ENCODE measurements around the gene CATSPERZ. TPM values are rescaled to one million over a fixed set of nuclear protein-coding genes. Genes with fewer than 3 reads are reported as not detected.

Gene CATSPERZ
- total RNA-seq, 1 donor from 2014 or later = not detected

- H3K36me3 ChIP-seq = no peaks in the 10 kb centered on the region
- DNase-seq (ENCODE audit: extremely low spot score in 2 of 2) = no peak
- TF ChIP-seq POLR2A (IDR thresholded peaks at IDR 0.05) = no peak
- peak in 2 of 3 experiments; percentile 27 to 39 for TF ChIP-seq CTCF (IDR thresholded peaks at IDR 0.05)
- TF ChIP-seq POLR2AphosphoS5 (IDR thresholded peaks at IDR 0.05; ENCODE audit: insufficient read depth in 1 of 2, low read depth in 1 of 2) = peak; percentile 36 to 51
- H3K4me3 ChIP-seq = no peak overlapping the region
- peak overlapping the region; percentile 5 for H3K27ac ChIP-seq
- H3K27me3 ChIP-seq = no peaks in the 10 kb centered on the region
- intact Hi-C loops (cut with DNase I) = no loop called here
- H3K9me3 ChIP-seq = no peaks in the 10 kb centered on the region
- peaks cover 34% of the 10 kb centered on the region for H3K4me1 ChIP-seq
Observed at GRCh38 chr11:64331569-64332371, 31.6 kb downstream of the CATSPERZ start.

- TF ChIP-seq POLR2A (IDR thresholded peaks at IDR 0.05) = no peak
- no peak for TF ChIP-seq CTCF (IDR thresholded peaks at IDR 0.05)
- TF ChIP-seq POLR2AphosphoS5 (IDR thresholded peaks at IDR 0.05; ENCODE audit: insufficient read depth in 1 of 2, low read depth in 1 of 2) = no peak
- Histone ChIP-seq H3K27ac (no peak overlapping the region), H3K27me3 (no peaks in the 10 kb centered on the region), H3K36me3 (no peaks in the 10 kb centered on the region), H3K4me3 (no peak overlapping the region), H3K9me3 (no peaks in the 10 kb centered on the region), H3K4me1 (peaks cover 34% of the 10 kb centered on the region)
- no peak for DNase-seq (ENCODE audit: extremely low spot score in 2 of 2)
- intact Hi-C loops (cut with DNase I) = no loop called here
Observed at GRCh38 chr11:64333556-64333955, 33.4 kb downstream of the CATSPERZ start.

GRCh38 chr11:64334764-64335735 is 34.9 kb downstream of the CATSPERZ start:
- H3K27ac ChIP-seq = peak overlapping the region; percentile 18
- intact Hi-C loops (cut with DNase I) = no loop called here
- no peaks in the 10 kb centered on the region for H3K9me3 ChIP-seq

GRCh38 chr11:64337538-64338249 is 37.5 kb downstream of the CATSPERZ start:
- H3K9me3 ChIP-seq = no peaks in the 10 kb centered on the region
- H3K4me3 ChIP-seq = no peak overlapping the region
- no peak overlapping the region for H3K27ac ChIP-seq
- peaks cover 21% of the 10 kb centered on the region for H3K4me1 ChIP-seq
- intact Hi-C loops (cut with DNase I) = no loop called here
- H3K36me3 ChIP-seq = no peaks in the 10 kb centered on the region
- no peak for DNase-seq (ENCODE audit: extremely low spot score in 2 of 2)
- no peaks in the 10 kb centered on the region for H3K27me3 ChIP-seq
- TF ChIP-seq POLR2A (IDR thresholded peaks at IDR 0.05) (no peak), CTCF (IDR thresholded peaks at IDR 0.05) (no peak), POLR2AphosphoS5 (IDR thresholded peaks at IDR 0.05; ENCODE audit: insufficient read depth in 1 of 2, low read depth in 1 of 2) (no peak)

More at GRCh38 chr11:64334764-64335735, 34.9 kb downstream of the CATSPERZ start:
- DNase-seq (ENCODE audit: extremely low spot score in 2 of 2) = no peak
- TF ChIP-seq POLR2AphosphoS5 (IDR thresholded peaks at IDR 0.05; ENCODE audit: insufficient read depth in 1 of 2, low read depth in 1 of 2) = peak; percentile 48 to 62
- no peak for TF ChIP-seq POLR2A (IDR thresholded peaks at IDR 0.05)
- no peaks in the 10 kb centered on the region for H3K27me3 ChIP-seq
- no peaks in the 10 kb centered on the region for H3K36me3 ChIP-seq
- no peak overlapping the region for H3K4me3 ChIP-seq
- peaks cover 20% of the 10 kb centered on the region for H3K4me1 ChIP-seq

- no peaks in the 10 kb centered on the region for H3K27me3 ChIP-seq
- DNase-seq (ENCODE audit: extremely low spot score in 2 of 2) = no peak
- no peaks in the 10 kb centered on the region for H3K9me3 ChIP-seq
- H3K36me3 ChIP-seq = no peaks in the 10 kb centered on the region
- no peak for TF ChIP-seq POLR2AphosphoS5 (IDR thresholded peaks at IDR 0.05; ENCODE audit: insufficient read depth in 1 of 2, low read depth in 1 of 2)
- TF ChIP-seq POLR2A (IDR thresholded peaks at IDR 0.05) = no peak
- TF ChIP-seq CTCF (IDR thresholded peaks at IDR 0.05) = no peak
- intact Hi-C loops (cut with DNase I) = no loop called here
- H3K4me3 ChIP-seq = no peak overlapping the region
- H3K4me1 ChIP-seq = peaks cover 25% of the 10 kb centered on the region
- H3K27ac ChIP-seq = no peak overlapping the region
Observed at GRCh38 chr11:64338716-64339115, 38.6 kb downstream of the CATSPERZ start.
